Panc1 (cell line): Measurements from ENCODE around the gene LIMCH1. TPM values are rescaled to one million over a fixed set of nuclear protein-coding genes. Genes with fewer than 3 reads are reported as not detected.
"Not testable (repeated sequence)": the region's sequence is repeated elsewhere in the genome, so short reads cannot be mapped to it uniquely, and the experiment has no call there.

Source experiments
- ATAC-seq: fragments of 200-7000 bp; cut with Tn5 transposase; 2 replicates; pipeline ENCODE4 v1.9.1; 2020; ENCODE audit warnings: mild to moderate bottlenecking, moderate library complexity
- BruUV-seq: library from RNA; stranded (reverse); fragments of 400-500 nt; replicated peaks from 2 replicates; lab custom pipeline; 2021; lab: Mats Ljungman, UMichigan
- CTCF ChIA-PET: fragments of 300-600 bp; sonication (Branson Sonifier 250); formaldehyde crosslinking; loops from one replicate; lab custom pipeline; 2022; ENCODE audit warnings: antibody characterized with exemption; lab: Charles Lee
- POLR2A ChIA-PET: fragments of 300-600 bp; sonication (Branson Sonifier 250); formaldehyde crosslinking; loops from one replicate; lab custom pipeline; 2022; ENCODE audit warnings: antibody characterized with exemption; lab: Charles Lee
- DNase-seq: peaks from one replicate; pipeline ENCODE4 v3.0.0-alpha.2; 2010; ENCODE audit warnings: low read depth, low spot score
- H3K27ac ChIP-seq: 2 replicates; pipeline ENCODE4 v1.5.1; 2011; ENCODE audit warnings: mild to moderate bottlenecking, low read length, inconsistent platforms
- H3K27me3 ChIP-seq: fragments of 200-500 bp; sonication (Bioruptor generic); 2 replicates; pipeline ENCODE4 v1.6.0; 2014; ENCODE audit warnings: low read length, inconsistent platforms; ENCODE audit not compliant: control insufficient read depth, insufficient read depth
- H3K36me3 ChIP-seq: fragments of 200-500 bp; sonication (Bioruptor generic); 2 replicates; pipeline ENCODE4 v1.5.1; 2014; ENCODE audit warnings: inconsistent platforms, mild to moderate bottlenecking, low read length, moderate library complexity; ENCODE audit not compliant: control insufficient read depth, insufficient read depth
- H3K4me1 ChIP-seq: 2 replicates; pipeline ENCODE4 v1.5.1; 2011; ENCODE audit warnings: inconsistent platforms, mild to moderate bottlenecking, low read length, moderate library complexity; ENCODE audit not compliant: control insufficient read depth, insufficient read depth
- H3K4me3 ChIP-seq, 2 experiments: 2 replicates each; pipeline ENCODE4 v1.5.1; 2011 to 2012; ENCODE audit warnings: low read depth in 2 of 2, low read length in 2 of 2, mild to moderate bottlenecking in 2 of 2, inconsistent platforms in 1 of 2, moderate library complexity in 1 of 2
- H3K9me3 ChIP-seq: fragments of 200-500 bp; sonication (Bioruptor generic); 2 replicates; pipeline ENCODE4 v1.5.1; 2014; ENCODE audit warnings: low read depth, mild to moderate bottlenecking, inconsistent platforms, low read length, moderate library complexity; ENCODE audit not compliant: control insufficient read depth, insufficient read depth
- CTCF ChIP-seq: fragments of 450-650 bp; IDR thresholded peaks from 2 replicates; pipeline ENCODE4 v1.5.1; 2017; ENCODE audit warnings: mild to moderate bottlenecking
- POLR2AphosphoS5 ChIP-seq: IDR thresholded peaks from 2 replicates; pipeline ENCODE4 v1.6.1; 2012; ENCODE audit warnings: mild to moderate bottlenecking, low read depth, low read length, moderate library complexity
- SIN3A ChIP-seq: IDR thresholded peaks from 2 replicates; pipeline ENCODE4 v1.6.1; 2012; ENCODE audit warnings: low read depth, mild to moderate bottlenecking, low read length, moderate library complexity, borderline replicate concordance; ENCODE audit not compliant: insufficient read depth
- TCF7L2 ChIP-seq: IDR thresholded peaks from 2 replicates; pipeline ENCODE4 v1.6.1; 2011; ENCODE audit warnings: mild to moderate bottlenecking, low read depth, low read length, inconsistent platforms
- in situ Hi-C: cut with HindIII; loops from 2 replicates; pipeline ENCODE4 v1.10.0; 2016; ENCODE audit warnings: low sequenced_read_pairs, low pct_unique_long_range_greater_than_20kb
- intact Hi-C: fragments of 100-400 bp; cut with micrococcal nuclease; formaldehyde crosslinking; loops from one replicate; pipeline ENCODE4 v1.10.0; 2022; ENCODE audit not compliant: unreplicated experiment
- total RNA-seq: library from RNA; stranded (reverse); gene quantifications from one replicate; pipeline ENCODE4 v1.2.1, GENCODE V29; 2021; ENCODE audit not compliant: unreplicated experiment
- TF ChIP-seq, protein P1 (sequence below), 2 experiments: IDR thresholded peaks; 2 replicates each; pipeline ENCODE4 v1.6.1; 2011 to 2012; ENCODE audit warnings: low read depth in 2 of 2, control low read depth in 1 of 2, low read length in 1 of 2, mild to moderate bottlenecking in 1 of 2, moderate library complexity in 1 of 2; ENCODE audit not compliant: insufficient read depth in 1 of 2

Gene LIMCH1
- total RNA-seq, 1 experiment from 2014 or later: 3.3 TPM

DNA sequence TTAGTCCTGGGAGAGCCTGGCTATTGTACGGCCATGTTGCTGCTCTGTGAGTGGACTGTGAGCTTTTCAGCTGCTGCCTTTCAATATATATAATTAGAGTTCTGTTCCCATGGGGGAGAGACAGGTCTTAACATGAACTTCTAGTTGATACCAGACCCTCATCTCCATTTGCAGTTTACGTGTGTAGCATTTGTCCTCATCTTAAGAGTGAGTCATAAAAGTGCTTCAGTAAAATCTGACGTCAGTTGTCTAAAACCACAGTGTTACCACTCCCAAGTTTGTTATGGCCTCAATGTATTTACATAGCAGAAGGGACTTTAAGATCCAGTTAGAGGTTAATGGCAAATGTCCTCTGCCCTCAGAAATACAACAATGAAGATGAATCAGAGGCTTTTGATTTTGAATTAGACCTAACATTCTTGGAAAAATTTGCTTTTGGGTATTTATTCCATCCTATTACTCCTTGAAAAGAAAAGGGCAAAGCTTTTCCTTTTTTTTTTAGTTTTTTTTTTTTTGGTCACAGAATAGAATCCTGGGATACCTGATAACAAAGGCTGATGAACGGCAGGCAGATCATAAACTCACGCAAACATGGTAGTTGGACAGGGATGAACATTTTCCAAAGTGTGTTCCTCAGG, 172.0 kb downstream of the LIMCH1 start:
- Histone ChIP-seq H3K27me3 (no peaks in the 10 kb centered on the region; the same call in 1 of the 2 replicates), H3K27ac (no peak overlapping the region), H3K9me3 (no peaks in the 10 kb centered on the region), H3K4me3 (no peak overlapping the region), H3K4me1 (no peaks in the 10 kb centered on the region), H3K36me3 (no peaks in the 10 kb centered on the region)
- in situ Hi-C loops: no loop called here
- ChIA-PET CTCF (no interaction called here), POLR2A (no interaction called here)
- no peak for DNase-seq
- no peak for ATAC-seq
- BruUV-seq: no TSS peak
- no peak for TF ChIP-seq POLR2AphosphoS5
- TF ChIP-seq, protein P1, sequence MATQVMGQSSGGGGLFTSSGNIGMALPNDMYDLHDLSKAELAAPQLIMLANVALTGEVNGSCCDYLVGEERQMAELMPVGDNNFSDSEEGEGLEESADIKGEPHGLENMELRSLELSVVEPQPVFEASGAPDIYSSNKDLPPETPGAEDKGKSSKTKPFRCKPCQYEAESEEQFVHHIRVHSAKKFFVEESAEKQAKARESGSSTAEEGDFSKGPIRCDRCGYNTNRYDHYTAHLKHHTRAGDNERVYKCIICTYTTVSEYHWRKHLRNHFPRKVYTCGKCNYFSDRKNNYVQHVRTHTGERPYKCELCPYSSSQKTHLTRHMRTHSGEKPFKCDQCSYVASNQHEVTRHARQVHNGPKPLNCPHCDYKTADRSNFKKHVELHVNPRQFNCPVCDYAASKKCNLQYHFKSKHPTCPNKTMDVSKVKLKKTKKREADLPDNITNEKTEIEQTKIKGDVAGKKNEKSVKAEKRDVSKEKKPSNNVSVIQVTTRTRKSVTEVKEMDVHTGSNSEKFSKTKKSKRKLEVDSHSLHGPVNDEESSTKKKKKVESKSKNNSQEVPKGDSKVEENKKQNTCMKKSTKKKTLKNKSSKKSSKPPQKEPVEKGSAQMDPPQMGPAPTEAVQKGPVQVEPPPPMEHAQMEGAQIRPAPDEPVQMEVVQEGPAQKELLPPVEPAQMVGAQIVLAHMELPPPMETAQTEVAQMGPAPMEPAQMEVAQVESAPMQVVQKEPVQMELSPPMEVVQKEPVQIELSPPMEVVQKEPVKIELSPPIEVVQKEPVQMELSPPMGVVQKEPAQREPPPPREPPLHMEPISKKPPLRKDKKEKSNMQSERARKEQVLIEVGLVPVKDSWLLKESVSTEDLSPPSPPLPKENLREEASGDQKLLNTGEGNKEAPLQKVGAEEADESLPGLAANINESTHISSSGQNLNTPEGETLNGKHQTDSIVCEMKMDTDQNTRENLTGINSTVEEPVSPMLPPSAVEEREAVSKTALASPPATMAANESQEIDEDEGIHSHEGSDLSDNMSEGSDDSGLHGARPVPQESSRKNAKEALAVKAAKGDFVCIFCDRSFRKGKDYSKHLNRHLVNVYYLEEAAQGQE (IDR thresholded peaks at IDR 0.05; ENCODE audit: insufficient read depth in 1 of 2, low read depth in 2 of 2, low read length in 1 of 2): no peak
- intact Hi-C loops: no loop called here

DNA sequence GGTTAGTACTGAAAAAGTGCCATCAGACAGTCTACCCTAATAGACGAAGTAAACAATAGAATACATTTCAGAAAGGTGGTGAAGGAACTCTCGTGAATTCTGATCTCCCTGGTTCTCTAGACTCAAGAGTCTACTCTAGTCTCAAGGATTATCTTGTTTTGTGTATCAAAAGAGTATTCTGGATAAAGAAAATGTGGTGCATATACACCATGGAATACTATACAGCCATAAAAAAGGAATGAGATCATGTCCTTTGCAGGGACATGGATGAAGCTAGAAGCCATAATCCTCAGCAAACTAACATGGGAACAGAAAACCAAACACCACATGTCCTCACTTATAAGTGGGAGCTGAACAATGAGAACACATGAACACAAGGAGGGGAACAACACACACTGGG, 173.7 kb downstream of the LIMCH1 start:
- H3K9me3 ChIP-seq, H3K4me1 ChIP-seq, H3K4me3 ChIP-seq, in situ Hi-C loops, intact Hi-C loops, DNase-seq, POLR2A ChIA-PET, ATAC-seq, BruUV-seq, H3K36me3 ChIP-seq, CTCF ChIA-PET, H3K27ac ChIP-seq, H3K27me3 ChIP-seq: not testable (repeated sequence)

GRCh38 chr4:41712425-41712824, 174.5 kb downstream of the LIMCH1 start:
- Histone ChIP-seq H3K4me3 (no peak overlapping the region), H3K27me3 (peaks cover 2% of the 10 kb centered on the region), H3K9me3 (no peaks in the 10 kb centered on the region), H3K27ac (no peak overlapping the region), H3K4me1 (no peaks in the 10 kb centered on the region), H3K36me3 (no peaks in the 10 kb centered on the region)
- intact Hi-C loops (no loop called here), in situ Hi-C loops (no loop called here)
- CTCF ChIA-PET: no interaction called here
- ATAC-seq: no peak
- BruUV-seq: no TSS peak
- POLR2A ChIA-PET: no interaction called here
- TF ChIP-seq TCF7L2 (no peak), SIN3A (no peak), POLR2AphosphoS5 (no peak), CTCF (no peak)
- TF ChIP-seq, protein P1 (IDR thresholded peaks at IDR 0.05; ENCODE audit: insufficient read depth in 1 of 2, low read depth in 2 of 2, low read length in 1 of 2): no peak
- DNase-seq: no peak
